ENCODE data around the gene FAM78A. TPM values are rescaled to one million over a fixed set of nuclear protein-coding genes. Genes with fewer than 3 reads are reported as not detected.

The FAM78A gene
- total and polyA plus RNA-seq, 2 experiments from 2014 or later, result 0.23 to 1.1 TPM

GRCh38 chr9:131287359-131287758 lies 11.0 kb upstream of the FAM78A start:
- 63 to 73% methylated on average over 6 of the region's 6 CpGs for WGBS, 2 experiments (ENCODE audit: low coverage in 1 of 2, low lambda C conversion rate in 2 of 2, missing lambda C conversion rate in 2 of 2)
- TF ChIP-seq EZH2phosphoT487 (IDR thresholded peaks at IDR 0.05; ENCODE audit: insufficient read depth, low read depth), result no peak
- no peak for TF ChIP-seq EZH2 (IDR thresholded peaks at IDR 0.05; ENCODE audit: insufficient read depth, poor library complexity, severe bottlenecking)
- Histone ChIP-seq H3K4me2 (ENCODE audit: unreplicated experiment) (no peak overlapping the region), H3F3A (ENCODE audit: insufficient read depth) (no peaks in the 10 kb centered on the region), H3K9ac (no peak overlapping the region), H3K36me3 (ENCODE audit: low read depth) (no peaks in the 10 kb centered on the region), H3K9me2 (ENCODE audit: insufficient read depth) (no peaks in the 10 kb centered on the region), H4K20me1 (ENCODE audit: insufficient read depth) (no peaks in the 10 kb centered on the region), H3K9me3 (ENCODE audit: low read depth) (no peaks in the 10 kb centered on the region), H2AFZ (no peak overlapping the region), H3K4me1 (ENCODE audit: insufficient read depth) (no peaks in the 10 kb centered on the region), H3K4me3 (no peak overlapping the region), H3K27me3 (replicated peaks; ENCODE audit: insufficient read depth) (peaks cover 11% of the 10 kb centered on the region), H3K79me2 (ENCODE audit: insufficient read depth) (no peaks in the 10 kb centered on the region), H3K27ac (no peak overlapping the region)
- DNase-seq, result no peak
- in situ Hi-C loops (cut with MboI), result no loop called here

GRCh38 chr9:131284856-131285255 lies 8.5 kb upstream of the FAM78A start:
- no peaks in the 10 kb centered on the region for H3K9me2 ChIP-seq (ENCODE audit: insufficient read depth)
- no peaks in the 10 kb centered on the region for H3K9me3 ChIP-seq (ENCODE audit: low read depth)
- no peak overlapping the region for H3K4me3 ChIP-seq
- H3K9ac ChIP-seq, result no peak overlapping the region
- H3K4me2 ChIP-seq (ENCODE audit: unreplicated experiment), result no peak overlapping the region
- no peaks in the 10 kb centered on the region for H3K36me3 ChIP-seq (ENCODE audit: low read depth)
- no peak overlapping the region for H3K27ac ChIP-seq
- peaks cover 30% of the 10 kb centered on the region for H3K27me3 ChIP-seq (replicated peaks; ENCODE audit: insufficient read depth)
- in situ Hi-C loops (cut with MboI), result no loop called here
- H2AFZ ChIP-seq, result no peak overlapping the region
- DNase-seq, result no peak
- no peaks in the 10 kb centered on the region for H3K4me1 ChIP-seq (ENCODE audit: insufficient read depth)
- 61 to 69% methylated on average over 6 of the region's 6 CpGs for WGBS, 2 experiments (ENCODE audit: low coverage in 1 of 2, low lambda C conversion rate in 2 of 2, missing lambda C conversion rate in 2 of 2)
- H3F3A ChIP-seq (ENCODE audit: insufficient read depth), result no peaks in the 10 kb centered on the region
- no peaks in the 10 kb centered on the region for H3K79me2 ChIP-seq (ENCODE audit: insufficient read depth)
- H4K20me1 ChIP-seq (ENCODE audit: insufficient read depth), result no peaks in the 10 kb centered on the region
- TF ChIP-seq EZH2phosphoT487 (IDR thresholded peaks at IDR 0.05; ENCODE audit: insufficient read depth, low read depth), result no peak
- no peak for TF ChIP-seq EZH2 (IDR thresholded peaks at IDR 0.05; ENCODE audit: insufficient read depth, poor library complexity, severe bottlenecking)

GRCh38 chr9:131282688-131283422 lies 6.5 kb upstream of the FAM78A start:
- Histone ChIP-seq H3K27ac (no peak overlapping the region), H3K79me2 (ENCODE audit: insufficient read depth) (no peaks in the 10 kb centered on the region), H3K4me2 (ENCODE audit: unreplicated experiment) (no peak overlapping the region), H2AFZ (no peak overlapping the region), H4K20me1 (ENCODE audit: insufficient read depth) (no peaks in the 10 kb centered on the region), H3K4me1 (ENCODE audit: insufficient read depth) (no peaks in the 10 kb centered on the region), H3K27me3 (replicated peaks; ENCODE audit: insufficient read depth) (peaks cover 30% of the 10 kb centered on the region), H3K36me3 (ENCODE audit: low read depth) (no peaks in the 10 kb centered on the region), H3K9me3 (ENCODE audit: low read depth) (no peaks in the 10 kb centered on the region), H3K9ac (no peak overlapping the region), H3K4me3 (peak overlapping the region; percentile 44; the same call in 1 of the 2 replicates), H3K9me2 (ENCODE audit: insufficient read depth) (no peaks in the 10 kb centered on the region), H3F3A (ENCODE audit: insufficient read depth) (no peaks in the 10 kb centered on the region)
- TF ChIP-seq EZH2 (IDR thresholded peaks at IDR 0.05; ENCODE audit: insufficient read depth, poor library complexity, severe bottlenecking) (peak; percentile 66), EZH2phosphoT487 (IDR thresholded peaks at IDR 0.05; ENCODE audit: insufficient read depth, low read depth) (no peak)
- in situ Hi-C loops (cut with MboI), result no loop called here
- peak; percentile 42 for DNase-seq
- 8 to 30% methylated on average over 4 to 61 of the region's 61 CpGs for WGBS, 2 experiments (ENCODE audit: low coverage in 1 of 2, low lambda C conversion rate in 2 of 2, missing lambda C conversion rate in 2 of 2)

GRCh38 chr9:131282175-131282574 lies 5.9 kb upstream of the FAM78A start:
- in situ Hi-C loops (cut with MboI), result no loop called here

More at GRCh38 chr9:131282175-131282574, 5.9 kb upstream of the FAM78A start:
- H3K4me1 ChIP-seq (ENCODE audit: insufficient read depth), result no peaks in the 10 kb centered on the region
- no peaks in the 10 kb centered on the region for H3K36me3 ChIP-seq (ENCODE audit: low read depth)
- no peaks in the 10 kb centered on the region for H4K20me1 ChIP-seq (ENCODE audit: insufficient read depth)
- 36 to 39% methylated on average over 4 of the region's 4 CpGs for WGBS, 2 experiments (ENCODE audit: low coverage in 1 of 2, low lambda C conversion rate in 2 of 2, missing lambda C conversion rate in 2 of 2)
- no peak overlapping the region for H3K4me3 ChIP-seq
- H3K27ac ChIP-seq, result no peak overlapping the region
- H3K9ac ChIP-seq, result no peak overlapping the region
- H3K27me3 ChIP-seq (replicated peaks; ENCODE audit: insufficient read depth), result peaks cover 30% of the 10 kb centered on the region
- H3K4me2 ChIP-seq (ENCODE audit: unreplicated experiment), result no peak overlapping the region
- TF ChIP-seq EZH2 (IDR thresholded peaks at IDR 0.05; ENCODE audit: insufficient read depth, poor library complexity, severe bottlenecking), result peak; percentile 11
- TF ChIP-seq EZH2phosphoT487 (IDR thresholded peaks at IDR 0.05; ENCODE audit: insufficient read depth, low read depth), result no peak
- H3K79me2 ChIP-seq (ENCODE audit: insufficient read depth), result no peaks in the 10 kb centered on the region
- no peaks in the 10 kb centered on the region for H3K9me3 ChIP-seq (ENCODE audit: low read depth)
- no peaks in the 10 kb centered on the region for H3K9me2 ChIP-seq (ENCODE audit: insufficient read depth)
- H2AFZ ChIP-seq, result no peak overlapping the region
- no peak for DNase-seq
- no peaks in the 10 kb centered on the region for H3F3A ChIP-seq (ENCODE audit: insufficient read depth)
